ENCODE data around the gene ABCA6. TPM values are rescaled to one million over a fixed set of nuclear protein-coding genes. Genes with fewer than 3 reads are reported as not detected.

Gene ABCA6
- total and polyA plus RNA-seq, 9 of the 15 experiments (the other 6 are each of a cell fraction or from before 2014, with no cell fraction given): 0.06 to 0.73 (median 0.15) TPM

DNA sequence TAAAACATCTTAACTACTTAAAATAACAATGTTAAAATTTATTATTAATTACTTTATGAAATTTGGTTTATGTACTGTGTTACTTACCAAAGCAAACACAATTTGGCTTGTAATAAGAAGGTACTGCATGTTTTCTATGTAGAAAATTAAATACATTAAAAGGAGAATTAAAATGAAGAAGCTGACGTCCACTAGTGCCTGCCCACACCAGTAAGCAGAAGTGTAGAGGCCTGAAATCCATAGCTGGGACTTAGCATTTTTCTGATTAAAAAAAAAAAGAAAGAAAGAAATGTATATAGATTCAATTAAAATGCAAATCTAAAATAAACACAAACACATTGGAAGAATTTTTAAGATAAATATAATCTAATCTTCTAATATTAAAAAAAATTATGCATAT lies 45.2 kb downstream of the ABCA6 start (continued):
- TF ChIP-seq NBN (IDR thresholded peaks at IDR 0.05; ENCODE audit: low read depth): no peak
- TF ChIP-seq BRF1 (IDR thresholded peaks at IDR 0.05; ENCODE audit: borderline replicate concordance, extremely low read depth, insufficient read length): no peak
- no peak for TF ChIP-seq RBM15 (IDR thresholded peaks at IDR 0.05; ENCODE audit: insufficient read depth, low read length)
- no peak for TF ChIP-seq ZNF717 (CRISPR knock-in tag; IDR thresholded peaks at IDR 0.05)

- ChIA-PET POLR2A (interaction anchor here (1.3 to 1.7 kb wide), 3 partner anchors 8 to 13 kb away, joined by 5 to 6 read pairs (median 6); no protein-coding TSS in a partner anchor), CTCF (ENCODE audit: low intra/inter-chr PET ratio) (no interaction called here)
- Histone ChIP-seq H3K27ac (ENCODE audit: extremely low read depth, low read depth, low read length) (peak overlapping the region; percentile 95; the same call in 2 of the 3 replicates), H4K20me1 (replicated peaks; ENCODE audit: control insufficient read depth, insufficient read depth, low read length) (no peaks in the 10 kb centered on the region), H3K79me2 (ENCODE audit: control insufficient read depth, insufficient read depth, low read length) (no peaks in the 10 kb centered on the region), H3K4me3 (no peak overlapping the region), H3K4me2 (ENCODE audit: insufficient read depth, low read length) (no peak overlapping the region), H3K9me3 (replicated peaks; ENCODE audit: control insufficient read depth, insufficient read depth, low read depth, low read length) (peaks cover 14% of the 10 kb centered on the region), H3K9me1 (ENCODE audit: control insufficient read depth, insufficient read depth, low read length) (no peaks in the 10 kb centered on the region), H3K4me1 (replicated peaks in 1 of 2; ENCODE audit: control insufficient read depth in 2 of 2, insufficient read depth in 2 of 2, low read length in 2 of 2) (peaks cover 3 to 29% of the 10 kb centered on the region in 2 experiments; a peak in 4 of 5 replicates), H2AFZ (ENCODE audit: low read depth, low read length) (peak overlapping the region; percentile 87; the same call in 1 of the 2 replicates), H3K36me3 (ENCODE audit: control insufficient read depth, insufficient read depth, low read length) (peaks cover 7% of the 10 kb centered on the region; the same call in 2 of the 3 replicates), H3K27me3 (ENCODE audit: control insufficient read depth in 2 of 2, insufficient read depth in 2 of 2, low read length in 2 of 2) (no peaks in the 10 kb centered on the region), H3K9ac (ENCODE audit: insufficient read depth in 1 of 2, low read depth in 2 of 2, low read length in 2 of 2) (peak overlapping the region in 1 of 2 experiments; percentile 66; a peak in 2 of 4 replicates)
- DNase-seq (ENCODE audit: extremely low read depth in 1 of 4, low spot score in 3 of 4) (no peak), FAIRE-seq (no peak), ATAC-seq (no peak)
- intact Hi-C loops (cut with micrococcal nuclease): loop anchor here (2.0 kb wide), 1 partner anchor 47 kb away; no protein-coding TSS in a partner anchor
- in situ Hi-C loops (cut with MboI): no loop called here
- WGBS (ENCODE audit: insufficient coverage, low coverage, missing lambda C conversion rate): 36% methylated on average over 2 of the region's 2 CpGs
- no TSS peak for BruUV-seq (replicated peaks)
- no peak for TF ChIP-seq HMGN3 (IDR thresholded peaks at IDR 0.05; ENCODE audit: borderline replicate concordance, extremely low read depth, insufficient read length, low read depth, low read length)
- TF ChIP-seq MEF2D (tag; conservative IDR thresholded peaks at IDR 0.05; ENCODE audit: low read depth): 0 out of 2 replicates have a peak, but pooled peaks have one; percentile 23
- TF ChIP-seq NCOR1 (IDR thresholded peaks at IDR 0.05): no peak
- 0 out of 2 replicates have a peak, but pooled peaks have one; percentile 39 for TF ChIP-seq ZNF398 (CRISPR knock-in tag; IDR thresholded peaks at IDR 0.05)
- 0 out of 2 replicates have a peak, but pooled peaks have one; percentile 21 for TF ChIP-seq KLF6 (CRISPR knock-in tag; IDR thresholded peaks at IDR 0.05; ENCODE audit: borderline replicate concordance)
- no peak for TF ChIP-seq ZNF584 (CRISPR knock-in tag; IDR thresholded peaks at IDR 0.05; ENCODE audit: low read depth)
- TF ChIP-seq YBX1 (IDR thresholded peaks at IDR 0.05): no peak
- 0 out of 2 replicates have a peak, but pooled peaks have one; percentile 18 for TF ChIP-seq ELF2 (CRISPR knock-in tag; IDR thresholded peaks at IDR 0.05)
- 0 out of 2 replicates have a peak, but pooled peaks have one; percentile 8 for TF ChIP-seq CXXC5 (CRISPR knock-in tag; IDR thresholded peaks at IDR 0.05)
- TF ChIP-seq, protein P1, sequence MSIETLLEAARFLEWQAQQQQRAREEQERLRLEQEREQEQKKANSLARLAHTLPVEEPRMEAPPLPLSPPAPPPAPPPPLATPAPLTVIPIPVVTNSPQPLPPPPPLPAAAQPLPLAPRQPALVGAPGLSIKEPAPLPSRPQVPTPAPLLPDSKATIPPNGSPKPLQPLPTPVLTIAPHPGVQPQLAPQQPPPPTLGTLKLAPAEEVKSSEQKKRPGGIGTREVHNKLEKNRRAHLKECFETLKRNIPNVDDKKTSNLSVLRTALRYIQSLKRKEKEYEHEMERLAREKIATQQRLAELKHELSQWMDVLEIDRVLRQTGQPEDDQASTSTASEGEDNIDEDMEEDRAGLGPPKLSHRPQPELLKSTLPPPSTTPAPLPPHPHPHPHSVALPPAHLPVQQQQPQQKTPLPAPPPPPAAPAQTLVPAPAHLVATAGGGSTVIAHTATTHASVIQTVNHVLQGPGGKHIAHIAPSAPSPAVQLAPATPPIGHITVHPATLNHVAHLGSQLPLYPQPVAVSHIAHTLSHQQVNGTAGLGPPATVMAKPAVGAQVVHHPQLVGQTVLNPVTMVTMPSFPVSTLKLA (conservative IDR thresholded peaks at IDR 0.05): no peak
- TF ChIP-seq ILK (tag; IDR thresholded peaks at IDR 0.05; ENCODE audit: borderline replicate concordance, low read depth): 0 out of 2 replicates have a peak, but pooled peaks have one; percentile 25
- no peak for TF ChIP-seq ZNF133 (CRISPR knock-in tag; IDR thresholded peaks at IDR 0.05)
- 0 out of 2 replicates have a peak, but pooled peaks have one; percentile 5 for TF ChIP-seq ZNF140 (CRISPR knock-in tag; IDR thresholded peaks at IDR 0.05)
- TF ChIP-seq HDAC8 (tag; IDR thresholded peaks at IDR 0.05): no peak
Measured at GRCh38 chr17:69093995-69094394, 47.7 kb downstream of the ABCA6 start.

Data from K562 (cell line).